Activated T-helper 2 cell treated with anti-CD3 and anti-CD28 coated beads, Interferon-gamma antibody, Interleukin-2, Interleukin-4, amounts not matched to agents 10 μg/mL and 5 μg/mL and 100 μg/mL, durations not matched to agents 14 hours and 24 hours and 36 hours (primary cell): Measurements from ENCODE around the gene KLHL21. TPM values are rescaled to one million over a fixed set of nuclear protein-coding genes. Genes with fewer than 3 reads are reported as not detected.

Experiments
- total RNA-seq: library from RNA; stranded (reverse); gene quantifications from 2 replicates; pipeline ENCODE4 v1.2.3, GENCODE V29; 2022

The KLHL21 gene
- total RNA-seq, 1 donor from 2014 or later, result 21.3 TPM

Other genes starting within 250 kb of the KLHL21 start
- 128 and 132 TPM in 2 replicates for gene ACOT7, start 209.1 kb downstream of the KLHL21 start, total RNA-seq
- gene HES2, start 182.9 kb downstream of the KLHL21 start, total RNA-seq, result 0.21 and 0.51 TPM in 2 replicates
- 0.87 and 1.0 TPM in 2 replicates for gene ESPN, start 178.1 kb downstream of the KLHL21 start, total RNA-seq
- 88.0 and 89.7 TPM in 2 replicates for gene TNFRSF25, start 136.7 kb downstream of the KLHL21 start, total RNA-seq
- 1.1 and 1.6 TPM in 2 replicates for gene PLEKHG5, start 111.2 kb downstream of the KLHL21 start, total RNA-seq
- 43.4 and 50.0 TPM in 2 replicates for gene NOL9, start 48.4 kb downstream of the KLHL21 start, total RNA-seq
- not detected in 2 replicates for gene TAS1R1, start 47.6 kb downstream of the KLHL21 start, total RNA-seq
- gene ZBTB48, start 22.9 kb downstream of the KLHL21 start, total RNA-seq, result 26.3 and 28.0 TPM in 2 replicates
- gene PHF13, start 10.9 kb upstream of the KLHL21 start, total RNA-seq, result 19.7 and 20.4 TPM in 2 replicates
- 23.2 and 24.1 TPM in 2 replicates for gene THAP3, start 22.0 kb upstream of the KLHL21 start, total RNA-seq
- 69.6 and 74.0 TPM in 2 replicates for gene DNAJC11, start 98.9 kb upstream of the KLHL21 start, total RNA-seq
- gene CAMTA1, start 182.6 kb upstream of the KLHL21 start, total RNA-seq, result 62.9 and 69.0 TPM in 2 replicates